NCI-H748 treated with DMSO at 0.1 percent for 48 hours (cell line): ENCODE results near the gene SH3D19.
"Not testable (repeated sequence)": the region's sequence is repeated elsewhere in the genome, so short reads cannot be mapped to it uniquely, and the experiment has no call there.

Experiments used
- DNase-seq: peaks from one replicate; lab custom pipeline; 2025; lab: John Stamatoyannopoulos, UW

Gene SH3D19

GRCh38 chr4:151152028-151152427 lies 173.4 kb downstream of the SH3D19 start:
- no peak for DNase-seq

- DNase-seq: no peak
Measured at GRCh38 chr4:151150821-151151580, 174.4 kb downstream of the SH3D19 start.

GRCh38 chr4:151148261-151148660 lies 177.1 kb downstream of the SH3D19 start:
- no peak for DNase-seq

GRCh38 chr4:151147000-151147399 lies 178.4 kb downstream of the SH3D19 start:
- DNase-seq: no peak

- no peak for DNase-seq
Measured at GRCh38 chr4:151144329-151145072, 180.9 kb downstream of the SH3D19 start.

GRCh38 chr4:151143811-151144210 lies 181.6 kb downstream of the SH3D19 start:
- no peak for DNase-seq

GRCh38 chr4:151143162-151143561 lies 182.2 kb downstream of the SH3D19 start:
- DNase-seq: no peak

- DNase-seq: no peak
Measured at GRCh38 chr4:151142758-151143157, 182.6 kb downstream of the SH3D19 start.

- DNase-seq: no peak
Measured at GRCh38 chr4:151139814-151140213, 185.6 kb downstream of the SH3D19 start.

GRCh38 chr4:151136048-151136447 lies 189.4 kb downstream of the SH3D19 start:
- DNase-seq: not testable (repeated sequence)

GRCh38 chr4:151133311-151133710 lies 192.1 kb downstream of the SH3D19 start:
- no peak for DNase-seq

GRCh38 chr4:151129796-151130195 lies 195.6 kb downstream of the SH3D19 start:
- DNase-seq: no peak

GRCh38 chr4:151117371-151117962 lies 207.9 kb downstream of the SH3D19 start:
- peak; percentile 24 for DNase-seq

- no peak for DNase-seq
Measured at GRCh38 chr4:151114986-151115385, 210.4 kb downstream of the SH3D19 start.

GRCh38 chr4:151114338-151114737 lies 211.1 kb downstream of the SH3D19 start:
- DNase-seq: no peak

- DNase-seq: no peak
Measured at GRCh38 chr4:151110236-151110635, 215.2 kb downstream of the SH3D19 start.

- no peak for DNase-seq
Measured at GRCh38 chr4:151107063-151107462, 218.3 kb downstream of the SH3D19 start.

GRCh38 chr4:151105454-151106032 lies 219.9 kb downstream of the SH3D19 start:
- no peak for DNase-seq

- DNase-seq: no peak
Measured at GRCh38 chr4:151104621-151105020, 220.8 kb downstream of the SH3D19 start.

GRCh38 chr4:151103758-151104157 lies 221.6 kb downstream of the SH3D19 start:
- no peak for DNase-seq

- DNase-seq: no peak
Measured at GRCh38 chr4:151100531-151100930, 224.9 kb downstream of the SH3D19 start.

GRCh38 chr4:151099976-151100417 lies 225.4 kb downstream of the SH3D19 start:
- no peak for DNase-seq
